Measurements from ENCODE around the gene DPF1. TPM values are rescaled to one million over a fixed set of nuclear protein-coding genes. Genes with fewer than 3 reads are reported as not detected.

The DPF1 gene
- total and polyA plus RNA-seq, 2 donors from 2014 or later: not detected

- TF ChIP-seq CTCF (IDR thresholded peaks at IDR 0.05; ENCODE audit: borderline replicate concordance, extremely low read depth, insufficient read depth): no peak
- Histone ChIP-seq H3K9me3 (ENCODE audit: control insufficient read depth in 2 of 3, insufficient read depth in 1 of 3, low read length in 3 of 3) (no peaks in the 10 kb centered on the region), H3K9ac (ENCODE audit: low read length in 3 of 3) (no peak overlapping the region), H3K4me1 (ENCODE audit: control insufficient read depth in 2 of 3, insufficient read depth in 2 of 3, low read depth in 1 of 3, low read length in 3 of 3) (peaks cover 0 to 2% (median 0%) of the 10 kb centered on the region in 3 donors), H3K4me3 (ENCODE audit: low read length in 3 of 3) (no peak overlapping the region), H3K36me3 (ENCODE audit: control insufficient read depth in 2 of 3, insufficient read depth in 3 of 3, low read length in 3 of 3) (no peaks in the 10 kb centered on the region), H3K27me3 (ENCODE audit: control insufficient read depth, insufficient read depth, low read length) (no peaks in the 10 kb centered on the region), H3K27ac (ENCODE audit: low read depth in 2 of 2, low read length in 2 of 2) (no peak overlapping the region)
- FAIRE-seq (no peak), DNase-seq (peak in 4 of 5 donors; percentile 85 to 94 (median 91))
- intact Hi-C loops (cut with DNase I): no loop called here
Observed at GRCh38 chr19:38229585-38230073, 5.6 kb upstream of the DPF1 start.

- DNase-seq (peak in 2 of 5 donors; percentile 70 to 85), FAIRE-seq (no peak)
- TF ChIP-seq CTCF (IDR thresholded peaks at IDR 0.05; ENCODE audit: borderline replicate concordance, extremely low read depth, insufficient read depth): no peak
- Histone ChIP-seq H3K4me1 (ENCODE audit: control insufficient read depth in 2 of 3, insufficient read depth in 2 of 3, low read depth in 1 of 3, low read length in 3 of 3) (peaks cover 0 to 4% (median 0%) of the 10 kb centered on the region in 3 donors), H3K36me3 (ENCODE audit: control insufficient read depth in 2 of 3, insufficient read depth in 3 of 3, low read length in 3 of 3) (no peaks in the 10 kb centered on the region), H3K9ac (ENCODE audit: low read length in 3 of 3) (no peak overlapping the region), H3K27me3 (ENCODE audit: control insufficient read depth, insufficient read depth, low read length) (no peaks in the 10 kb centered on the region), H3K4me3 (ENCODE audit: low read length in 3 of 3) (no peak overlapping the region), H3K9me3 (ENCODE audit: control insufficient read depth in 2 of 3, insufficient read depth in 1 of 3, low read length in 3 of 3) (no peaks in the 10 kb centered on the region), H3K27ac (ENCODE audit: low read depth in 2 of 2, low read length in 2 of 2) (no peak overlapping the region)
- intact Hi-C loops (cut with DNase I): no loop called here
Observed at GRCh38 chr19:38228491-38229439, 4.7 kb upstream of the DPF1 start.

DNA sequence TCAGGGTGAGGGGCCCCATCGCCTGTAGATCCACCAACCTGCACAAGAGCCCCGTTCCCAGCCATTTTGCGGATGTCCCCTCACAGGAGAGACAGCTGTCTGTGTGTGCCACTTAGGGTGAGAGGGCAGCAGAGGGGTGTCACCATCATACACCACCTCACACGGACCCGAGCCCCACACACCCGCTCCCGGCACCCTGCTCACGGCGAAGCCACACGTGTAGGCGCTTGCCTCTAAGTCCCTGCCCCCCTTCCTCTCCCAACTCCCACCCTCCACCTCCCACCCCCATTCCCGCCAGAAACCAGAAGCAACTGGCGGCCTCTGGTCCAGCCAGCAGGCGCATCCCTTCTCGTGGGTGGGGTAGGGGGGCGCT is 4.0 kb upstream of the DPF1 start:
- Histone ChIP-seq H3K27ac (ENCODE audit: low read depth in 2 of 2, low read length in 2 of 2) (no peak overlapping the region), H3K9ac (ENCODE audit: low read length in 3 of 3) (no peak overlapping the region), H3K4me3 (ENCODE audit: low read length in 3 of 3) (no peak overlapping the region), H3K27me3 (ENCODE audit: control insufficient read depth, insufficient read depth, low read length) (no peaks in the 10 kb centered on the region), H3K36me3 (ENCODE audit: control insufficient read depth in 2 of 3, insufficient read depth in 3 of 3, low read length in 3 of 3) (no peaks in the 10 kb centered on the region), H3K9me3 (ENCODE audit: control insufficient read depth in 2 of 3, insufficient read depth in 1 of 3, low read length in 3 of 3) (no peaks in the 10 kb centered on the region), H3K4me1 (ENCODE audit: control insufficient read depth in 2 of 3, insufficient read depth in 2 of 3, low read depth in 1 of 3, low read length in 3 of 3) (peaks cover 0 to 4% (median 0%) of the 10 kb centered on the region in 3 donors)
- DNase-seq: peak in 2 of 5 donors; percentile 53 to 84
- no peak for FAIRE-seq
- intact Hi-C loops (cut with DNase I): no loop called here
- TF ChIP-seq CTCF (IDR thresholded peaks at IDR 0.05; ENCODE audit: borderline replicate concordance, extremely low read depth, insufficient read depth): no peak
